Cardiac fibroblast (primary cell): ENCODE measurements around the gene PPP1R12A.

ENCODE experiments used
- DNase-seq, 2 donors: peaks; one replicate each; pipeline versions ENCODE4 v3.0.0 to v3.0.0-alpha.2; 2010; ENCODE audit warnings: low read depth in 2 of 2
- H3K4me3 ChIP-seq, 2 donors: replicated peaks in 1 of 2; 1 replicate in 1 of 2; 2 replicates in 1 of 2; pipeline ENCODE4 v1.5.1; 2011; ENCODE audit warnings: low read depth in 2 of 2, low read length in 2 of 2, mild to moderate bottlenecking in 2 of 2, moderate library complexity in 1 of 2
- CTCF ChIP-seq: IDR thresholded peaks from one replicate; pipeline ENCODE4 v1.5.1; 2011; ENCODE audit warnings: low read depth, mild to moderate bottlenecking, low read length, inconsistent platforms

PPP1R12A gene

DNA sequence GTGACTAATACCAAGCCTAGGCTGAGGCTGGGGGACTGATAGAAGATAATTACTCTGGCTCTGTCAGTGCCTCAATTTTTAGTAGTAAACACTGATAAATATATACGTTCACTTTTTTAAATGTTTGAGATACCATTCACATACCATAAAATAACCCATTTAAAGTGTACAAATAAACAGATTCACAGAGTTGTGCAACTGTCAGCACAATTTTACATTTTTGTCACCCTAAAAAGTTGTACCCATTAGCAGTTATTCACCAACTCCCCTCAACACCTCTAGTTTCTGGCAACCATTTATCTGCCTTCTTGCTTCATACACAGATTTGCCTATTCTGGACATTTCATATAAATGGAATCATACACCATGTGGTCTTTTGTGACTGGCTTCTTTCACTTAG, 15.1 kb downstream of the PPP1R12A start:
- no peak for TF ChIP-seq CTCF
- no peak overlapping the region for H3K4me3 ChIP-seq
- no peak for DNase-seq

DNA sequence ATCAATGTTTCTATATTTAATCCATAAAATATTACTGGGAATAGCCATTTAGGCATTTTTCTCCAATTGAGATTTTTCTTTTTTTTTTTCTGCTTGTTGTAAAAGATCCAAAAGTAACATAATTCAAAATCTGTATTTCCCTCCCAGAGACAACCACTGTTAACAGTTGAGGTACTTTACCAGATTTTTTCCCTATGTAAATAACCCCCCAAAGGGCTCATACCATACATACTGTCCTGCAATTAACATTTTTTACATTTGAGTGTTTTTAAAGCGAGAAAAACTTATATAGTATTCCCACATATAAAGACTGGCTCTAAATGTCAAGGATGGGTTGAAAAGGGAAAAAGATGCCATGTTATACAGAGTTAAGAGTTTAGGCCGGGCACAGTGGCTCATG, 18.1 kb downstream of the PPP1R12A start:
- no peak for TF ChIP-seq CTCF
- DNase-seq = no peak
- no peak overlapping the region for H3K4me3 ChIP-seq

DNA sequence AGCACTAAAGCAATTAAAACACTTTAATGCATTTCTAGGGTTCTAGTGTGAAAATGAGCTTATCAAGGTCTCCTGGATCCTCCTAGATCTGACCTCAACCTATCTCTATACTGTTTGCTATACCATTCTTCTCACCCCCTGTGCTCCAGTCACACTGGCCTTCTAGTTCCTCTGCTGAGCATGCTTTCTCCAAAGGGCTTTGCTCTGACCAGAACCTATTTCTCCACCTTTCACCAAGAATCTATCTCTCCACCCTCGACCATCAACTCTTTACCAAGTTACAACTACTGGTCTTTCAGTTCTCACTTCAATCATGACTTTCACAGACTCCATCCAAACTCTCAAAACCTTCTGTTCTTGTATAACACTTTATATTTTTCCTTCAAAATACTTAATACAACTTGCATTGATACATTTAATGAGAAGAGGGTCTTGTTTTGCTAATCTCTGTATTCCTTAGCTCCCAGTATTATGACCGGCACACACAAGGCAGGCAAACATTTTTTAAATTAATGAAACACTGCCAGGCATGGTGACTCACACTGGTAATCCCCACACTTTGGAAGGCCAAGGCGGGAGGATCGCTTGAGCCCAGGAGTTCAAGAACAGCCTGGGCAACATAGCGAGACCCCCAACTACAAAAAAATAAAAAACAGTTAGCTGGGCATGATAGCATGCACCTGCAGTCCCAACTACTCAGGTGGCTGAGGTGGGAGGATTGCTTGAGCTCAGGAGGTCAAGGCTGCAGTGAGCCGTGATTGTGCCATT, 22.8 kb downstream of the PPP1R12A start:
- no peak for TF ChIP-seq CTCF
- H3K4me3 ChIP-seq = no peak overlapping the region
- DNase-seq = peak; percentile 46 to 59

- no peak for TF ChIP-seq CTCF
- H3K4me3 ChIP-seq = no peak overlapping the region
- DNase-seq = no peak
These were observed 26.5 kb downstream of the PPP1R12A start for GRCh38 chr12:79908366-79908765.

DNA sequence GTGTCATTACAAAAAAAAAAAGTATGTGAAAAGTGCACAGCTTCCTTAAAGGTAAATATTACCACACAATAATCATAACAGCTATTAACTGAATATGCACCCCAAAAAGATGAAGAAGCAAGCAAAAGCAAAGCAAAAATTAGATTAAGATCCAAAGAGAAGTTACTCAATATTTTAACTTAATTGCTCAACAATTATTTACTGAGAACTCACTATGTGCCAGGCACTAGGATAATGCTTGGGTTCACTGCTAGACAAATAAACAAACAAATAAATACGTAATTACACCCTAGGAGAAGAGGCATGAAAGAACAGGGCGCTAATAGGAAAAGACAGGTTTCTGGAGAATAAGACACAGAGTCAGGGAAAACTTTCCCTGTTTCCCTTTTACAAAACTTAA, 33.4 kb downstream of the PPP1R12A start:
- no peak for DNase-seq
- TF ChIP-seq CTCF = no peak
- H3K4me3 ChIP-seq = no peak overlapping the region

DNA sequence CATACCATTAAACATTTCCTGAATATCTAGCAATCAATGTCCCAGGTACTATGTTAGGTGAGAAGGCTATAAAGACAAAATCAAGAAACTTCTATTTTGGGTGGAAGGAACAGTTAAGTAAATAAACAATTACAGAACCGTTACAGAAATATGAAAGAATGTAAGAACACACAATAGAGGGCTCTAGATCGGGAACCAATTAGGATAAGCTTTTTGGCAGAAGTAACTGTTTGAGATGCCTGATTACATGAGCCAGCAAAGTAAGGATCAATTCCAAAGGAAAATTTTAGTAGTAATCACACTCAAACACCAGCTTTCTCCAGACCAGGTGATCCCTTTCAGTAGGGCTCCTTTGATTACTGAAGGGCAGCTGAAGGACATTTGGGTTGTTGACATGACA, 33.9 kb downstream of the PPP1R12A start:
- no peak overlapping the region for H3K4me3 ChIP-seq
- no peak for TF ChIP-seq CTCF
- DNase-seq = no peak

- no peak overlapping the region for H3K4me3 ChIP-seq
- no peak for DNase-seq
- TF ChIP-seq CTCF = no peak
These were observed 34.7 kb downstream of the PPP1R12A start for GRCh38 chr12:79900199-79900598.
